HPDE6-E6E7 (cell line): ENCODE measurements around the gene AARS2.

Experiments
- DNase-seq: peaks from one replicate; pipeline ENCODE4 v3.0.0; 2011; ENCODE audit warnings: missing footprints; ENCODE audit errors: extremely low spot score

AARS2 gene

DNA sequence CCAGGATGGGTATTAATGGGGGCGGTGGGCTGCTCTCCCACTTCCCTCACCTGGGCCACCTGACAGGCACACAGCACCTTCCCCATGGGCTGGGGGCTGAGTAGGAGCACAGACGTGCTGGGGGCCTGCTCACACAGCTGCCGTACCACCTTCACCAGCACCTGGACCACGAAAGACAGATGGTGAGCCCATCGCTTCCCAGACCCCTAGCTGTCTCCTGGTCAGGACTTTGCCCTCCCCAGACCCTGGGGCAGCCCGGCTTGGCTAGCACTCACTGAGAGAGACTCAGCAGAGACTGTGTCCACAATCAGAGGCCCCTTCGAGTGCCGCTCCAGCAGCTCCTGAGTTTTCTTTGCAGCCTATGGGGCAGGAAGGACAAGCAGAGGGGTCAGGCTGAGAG lies 12.0 kb downstream of the AARS2 start:
- no peak for DNase-seq

DNA sequence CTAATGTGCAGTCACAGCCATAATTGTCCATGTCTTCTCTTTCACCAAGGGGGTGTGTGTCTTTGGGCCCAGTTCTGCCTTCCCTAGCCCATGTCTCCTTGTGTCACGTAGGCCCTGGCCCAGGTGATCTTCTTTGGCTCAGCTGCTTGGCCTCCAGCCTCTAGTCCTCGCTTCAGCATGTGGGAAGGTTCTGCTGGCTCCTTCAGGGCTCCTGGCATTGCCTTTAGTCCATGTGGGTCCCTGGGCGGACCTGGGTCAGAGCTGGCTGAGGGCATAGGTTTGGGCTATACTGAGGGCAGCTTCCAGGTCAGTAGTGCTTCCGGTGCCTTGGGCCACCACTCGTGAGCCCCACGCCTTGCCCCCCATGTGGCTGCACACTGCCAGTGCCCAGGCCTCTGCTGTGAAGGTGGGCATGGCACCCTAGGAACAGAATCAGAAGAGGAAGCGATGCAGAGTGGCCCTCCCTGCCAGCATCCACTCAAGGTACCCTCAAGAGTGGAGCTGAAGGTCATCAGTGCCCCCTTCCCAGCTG lies 12.8 kb downstream of the AARS2 start:
- DNase-seq: no peak

GRCh38 chr6:44298864-44299263 lies 14.3 kb downstream of the AARS2 start:
- DNase-seq: no peak

GRCh38 chr6:44298055-44298803 lies 14.9 kb downstream of the AARS2 start:
- DNase-seq: no peak

GRCh38 chr6:44297063-44298038 lies 15.8 kb downstream of the AARS2 start:
- DNase-seq: peak; percentile 28

DNA sequence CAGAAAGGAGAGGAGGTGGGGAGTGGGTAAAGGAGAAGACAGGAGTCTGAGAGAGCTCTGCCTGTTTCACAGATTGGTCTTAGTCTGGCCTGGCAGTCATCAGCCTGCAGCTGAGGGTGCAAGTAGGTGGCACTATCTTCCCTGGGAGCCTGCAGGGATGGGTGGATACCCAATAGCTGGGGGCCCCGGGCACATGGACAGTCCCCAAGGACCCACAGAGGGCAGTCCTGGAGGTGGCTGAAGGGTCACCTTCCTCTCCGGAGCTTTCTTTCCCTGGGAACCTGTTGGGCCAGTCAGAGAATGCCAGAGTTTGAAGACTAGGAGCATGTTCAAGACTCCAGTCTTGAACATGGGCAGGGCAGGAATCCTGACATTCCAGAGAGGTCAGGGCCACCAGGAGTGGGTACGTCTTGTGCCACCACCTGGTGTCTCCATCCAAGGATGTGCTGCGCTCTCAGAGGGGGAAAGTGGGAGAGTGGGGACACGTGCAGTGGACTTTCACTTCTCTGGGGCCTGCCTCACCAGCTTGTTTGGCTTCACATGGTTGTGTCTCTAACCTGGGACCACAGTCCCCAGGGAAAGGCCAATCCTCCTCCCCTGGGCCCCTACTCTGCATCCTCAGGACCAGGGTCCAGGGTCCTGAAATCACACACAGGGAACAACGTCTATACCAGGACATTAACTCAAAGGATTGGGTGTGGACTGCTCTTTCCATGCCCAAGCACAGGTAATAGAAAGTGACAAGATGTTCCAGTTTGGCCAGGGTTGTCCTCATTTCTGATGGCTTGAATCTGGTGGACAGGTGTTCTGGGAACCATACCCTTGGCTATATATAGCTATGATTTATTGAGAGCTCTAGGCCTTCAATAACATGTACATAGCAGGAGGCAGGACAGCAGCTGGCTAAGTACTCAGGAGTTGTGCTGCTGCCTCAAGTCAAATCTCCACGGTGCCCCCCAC lies 18.0 kb downstream of the AARS2 start:
- no peak for DNase-seq

DNA sequence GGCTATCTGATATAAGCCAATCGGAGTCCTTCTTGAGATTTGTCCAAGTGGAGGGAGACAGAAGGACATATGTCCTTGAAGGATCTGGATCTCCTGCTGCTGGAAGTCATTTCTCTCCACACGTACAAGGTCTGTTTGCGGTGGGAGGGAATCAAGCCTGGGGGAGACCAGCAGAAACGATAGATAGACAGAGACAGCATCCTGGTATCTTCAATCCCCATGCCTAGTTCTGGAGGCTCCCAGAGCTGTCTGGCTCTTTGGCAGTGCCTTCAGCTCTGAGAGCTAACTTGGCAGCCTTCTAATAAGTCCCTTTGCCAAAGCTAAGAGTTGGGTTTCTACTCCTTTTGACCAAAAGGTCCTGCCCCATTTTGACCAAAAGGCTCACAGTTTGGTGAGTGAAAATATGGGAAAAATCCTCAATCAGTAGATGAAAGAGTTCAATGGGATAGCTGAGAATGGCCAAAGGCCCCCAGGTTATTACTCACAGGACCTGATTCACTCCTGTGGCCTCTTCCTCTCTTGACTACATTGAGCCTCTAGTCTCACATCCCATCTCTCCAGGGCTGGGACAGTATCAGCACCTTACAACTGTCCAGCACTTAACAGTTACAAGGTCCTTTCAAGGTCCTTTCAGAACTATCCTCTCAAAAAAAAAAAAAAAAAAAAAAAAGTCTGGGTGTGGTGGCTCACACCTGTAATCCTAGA lies 20.3 kb downstream of the AARS2 start:
- no peak for DNase-seq

- no peak for DNase-seq
These were observed 21.3 kb downstream of the AARS2 start for GRCh38 chr6:44291841-44292240.

DNA sequence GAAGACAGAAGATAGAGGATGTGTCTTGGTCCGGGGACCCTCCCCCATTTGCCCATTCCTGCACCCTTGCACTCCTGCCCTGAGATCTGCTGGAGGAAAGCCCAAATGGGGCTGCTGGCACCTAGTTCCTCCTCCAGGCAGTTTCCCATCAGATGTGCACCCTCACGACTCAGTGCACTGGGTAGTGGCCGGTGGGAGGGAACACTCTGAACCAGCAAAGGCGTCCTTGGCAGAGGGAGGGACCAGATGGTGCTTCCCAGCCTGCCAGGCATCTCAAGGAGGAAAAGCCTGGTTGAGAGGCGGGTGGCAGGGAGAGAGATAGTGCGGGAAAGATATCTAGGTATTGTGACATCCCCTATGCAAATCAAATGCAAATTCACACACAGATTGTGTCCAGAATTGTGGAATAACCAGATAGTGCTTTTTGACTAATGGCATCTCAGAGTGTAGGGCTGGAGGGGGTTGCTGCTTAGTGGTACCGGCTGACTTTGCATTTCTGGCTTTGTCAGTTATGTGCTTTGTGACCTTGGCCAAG lies 23.4 kb downstream of the AARS2 start:
- no peak for DNase-seq

GRCh38 chr6:44286747-44287146 lies 26.4 kb downstream of the AARS2 start:
- DNase-seq: no peak

- DNase-seq: no peak
These were observed 26.9 kb downstream of the AARS2 start for GRCh38 chr6:44286285-44286565.

DNA sequence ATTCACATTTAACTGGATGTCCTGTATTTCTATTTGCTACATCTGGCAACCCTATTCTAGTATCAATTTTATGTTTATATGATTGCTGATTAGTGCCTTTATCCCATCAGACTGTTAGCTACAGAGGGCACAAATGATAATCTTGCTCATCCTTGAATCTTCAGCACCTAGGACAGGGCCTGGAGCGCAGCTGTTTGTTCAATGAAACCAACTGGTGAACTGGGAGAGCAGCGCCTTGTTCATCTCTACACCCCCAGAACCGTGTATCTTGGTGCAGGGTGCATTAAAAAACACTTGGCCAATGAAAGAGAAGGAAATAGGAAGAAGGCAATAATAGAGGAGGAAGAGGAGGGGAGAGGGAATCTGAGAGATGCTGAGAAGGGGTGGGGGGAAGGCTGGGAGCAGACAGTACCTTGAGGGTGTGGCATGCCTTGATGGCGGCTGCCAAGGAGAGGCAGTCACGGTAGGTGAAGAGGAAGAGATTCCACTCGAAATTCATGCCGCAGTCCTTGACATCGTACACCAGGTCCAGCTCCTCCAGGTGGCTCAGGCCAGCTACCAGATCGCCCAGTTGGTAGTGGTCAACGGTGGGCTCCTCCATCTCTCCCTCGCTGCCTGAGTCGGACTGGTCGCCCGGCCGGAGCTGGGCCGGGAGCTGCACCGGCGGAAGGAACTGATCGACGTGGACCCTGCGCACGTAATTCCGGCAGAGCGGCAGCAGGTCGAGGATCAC lies 27.4 kb downstream of the AARS2 start:
- DNase-seq: no peak

DNA sequence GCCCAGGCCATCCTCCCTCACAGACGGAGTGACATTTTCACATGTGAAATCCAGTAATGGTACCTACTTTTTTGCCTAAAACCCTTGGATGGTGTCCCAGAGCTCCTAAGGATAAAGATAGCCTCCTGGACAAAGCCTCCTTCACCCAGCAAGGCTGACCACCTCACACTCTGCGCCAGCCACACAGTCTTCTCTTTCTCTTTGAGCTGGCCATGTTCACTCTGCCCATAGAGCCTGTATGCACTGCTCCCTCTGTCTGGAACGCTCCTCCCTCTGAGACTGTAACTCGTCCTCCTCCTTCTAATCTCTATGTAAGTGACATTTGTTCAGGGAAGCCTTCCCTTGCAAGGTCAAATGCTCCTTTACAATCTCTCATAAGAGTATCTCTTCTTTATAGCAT lies 28.3 kb downstream of the AARS2 start:
- no peak for DNase-seq

- DNase-seq: no peak
These were observed 29.0 kb downstream of the AARS2 start for GRCh38 chr6:44284121-44284520.

DNA sequence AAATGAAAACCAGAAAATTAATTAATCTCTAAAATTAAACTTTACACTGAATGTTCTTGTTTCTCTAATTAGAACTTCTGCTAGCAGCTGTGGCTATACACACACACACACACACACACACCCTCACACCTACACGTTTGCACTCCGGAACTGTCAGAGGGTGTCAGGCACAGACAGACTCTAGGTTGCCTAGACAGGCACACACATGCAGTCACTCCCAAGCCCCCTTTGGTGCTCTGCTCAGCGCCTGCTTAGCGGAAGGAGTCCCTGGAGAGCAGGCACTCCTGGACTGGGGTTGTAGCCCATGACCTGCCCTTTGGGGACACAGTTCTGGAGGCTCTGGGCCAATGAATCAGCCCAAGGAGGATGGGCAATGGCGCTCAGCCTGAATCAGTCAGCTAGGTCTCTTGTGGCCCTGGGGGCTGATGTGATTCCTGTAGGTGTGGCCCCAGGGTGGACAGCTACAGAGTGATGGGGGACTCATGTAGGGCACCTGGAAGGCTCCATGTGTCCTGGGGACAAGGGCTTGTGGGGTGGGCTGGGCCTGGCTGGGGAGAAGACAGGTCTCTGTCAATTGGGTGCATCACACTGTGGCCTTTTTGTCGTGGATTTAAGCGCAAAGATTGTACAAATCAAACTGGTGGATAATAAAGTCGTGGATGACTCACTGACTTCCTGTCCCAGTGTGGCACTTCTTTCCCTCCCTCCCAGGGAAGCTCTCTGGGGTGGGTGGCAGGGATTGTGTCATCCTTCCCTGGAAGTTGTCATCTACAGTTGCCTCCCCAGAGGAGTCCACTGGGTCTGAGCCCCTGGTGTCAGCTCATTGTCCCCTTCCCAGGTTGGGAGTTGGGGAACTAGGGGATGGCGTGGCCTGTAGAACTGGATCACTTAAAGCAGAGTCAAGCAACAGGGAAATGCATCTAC lies 34.1 kb downstream of the AARS2 start:
- no peak for DNase-seq

- DNase-seq: no peak
These were observed 34.8 kb downstream of the AARS2 start for GRCh38 chr6:44278315-44278714.

DNA sequence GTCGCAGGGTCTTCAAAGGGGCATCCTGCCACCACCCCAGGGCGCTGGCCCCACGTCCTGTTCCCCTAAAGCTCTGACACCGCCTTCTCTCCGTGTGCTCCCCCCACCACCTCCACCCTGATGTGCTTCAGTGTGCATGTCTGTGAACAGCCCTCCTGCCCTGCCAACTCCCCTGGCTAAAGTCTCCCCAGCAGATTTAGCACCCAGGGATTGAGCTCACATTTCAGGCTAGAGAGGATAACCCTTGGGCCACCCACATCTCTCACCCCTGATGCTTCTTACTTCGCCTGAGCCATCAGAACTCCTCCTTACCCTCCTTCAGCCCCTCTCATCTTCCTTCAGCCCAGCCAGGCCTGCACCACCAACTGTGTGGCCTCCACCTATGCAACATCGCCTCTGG lies 35.4 kb downstream of the AARS2 start:
- no peak for DNase-seq

GRCh38 chr6:44276667-44277640 lies 36.2 kb downstream of the AARS2 start:
- DNase-seq: no peak
